Activated T-cell treated with anti-CD3 and anti-CD28 coated beads, Interleukin-2, amount 50 U/mL, for 1 hour (primary cell): ENCODE results near the gene TOMM5.
"Not testable (repeated sequence)": the region's sequence is repeated elsewhere in the genome, so short reads cannot be mapped to it uniquely, and the experiment has no call there.

Source experiments
- DNase-seq: peaks from one replicate; pipeline ENCODE4 v3.0.0-alpha.2; 2020

Gene TOMM5

DNA sequence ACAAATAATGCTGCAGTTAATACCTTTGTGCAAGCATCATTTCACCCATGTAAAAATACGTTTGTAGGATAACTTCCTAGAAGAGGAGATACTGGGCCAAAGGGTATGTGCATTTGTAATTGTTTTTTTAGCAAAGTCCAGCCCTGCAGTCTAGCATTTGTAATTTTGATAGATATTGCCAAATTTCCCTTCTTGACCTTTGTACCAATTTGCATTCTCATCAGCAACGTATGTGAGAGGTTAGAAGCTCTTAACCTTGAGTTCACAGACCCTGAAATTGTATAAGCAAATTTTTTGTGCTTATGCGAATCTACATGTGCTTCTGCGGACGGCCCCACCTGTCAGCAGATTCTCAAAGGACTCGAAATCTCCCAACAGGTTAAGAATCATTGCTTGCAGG is 18.6 kb upstream of the TOMM5 start:
- DNase-seq, result no peak

DNA sequence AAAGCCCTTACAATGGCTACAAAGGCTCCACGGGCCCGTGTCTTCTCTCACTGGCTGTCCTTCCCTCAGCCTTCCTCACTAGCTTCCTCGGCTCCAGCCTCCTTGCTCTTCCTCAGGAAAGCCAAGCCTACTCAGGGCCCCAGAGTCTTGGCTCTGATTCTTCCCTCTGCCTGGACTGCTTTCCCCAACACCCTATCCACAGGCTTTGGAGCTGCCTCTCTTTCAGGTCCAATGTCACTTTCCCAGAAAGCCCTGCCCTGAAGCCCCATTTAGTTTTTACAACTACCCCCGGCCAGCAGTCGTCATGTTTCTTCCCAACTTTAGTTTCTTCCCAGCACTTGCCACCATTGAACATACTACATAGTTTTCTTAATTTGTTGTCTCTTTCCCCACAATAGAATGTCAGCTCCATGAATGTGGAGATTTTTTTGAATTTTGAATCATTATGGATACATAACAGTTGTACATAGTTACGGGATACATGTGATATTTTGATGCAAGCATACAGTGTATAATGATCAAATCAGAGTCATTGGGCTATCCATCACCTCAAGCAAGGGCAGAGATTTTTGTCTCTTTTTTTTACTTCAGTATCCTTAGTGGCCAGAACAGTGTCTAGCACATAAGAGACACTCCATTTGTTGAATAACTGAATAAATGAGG is 17.5 kb upstream of the TOMM5 start:
- DNase-seq, result no peak

DNA sequence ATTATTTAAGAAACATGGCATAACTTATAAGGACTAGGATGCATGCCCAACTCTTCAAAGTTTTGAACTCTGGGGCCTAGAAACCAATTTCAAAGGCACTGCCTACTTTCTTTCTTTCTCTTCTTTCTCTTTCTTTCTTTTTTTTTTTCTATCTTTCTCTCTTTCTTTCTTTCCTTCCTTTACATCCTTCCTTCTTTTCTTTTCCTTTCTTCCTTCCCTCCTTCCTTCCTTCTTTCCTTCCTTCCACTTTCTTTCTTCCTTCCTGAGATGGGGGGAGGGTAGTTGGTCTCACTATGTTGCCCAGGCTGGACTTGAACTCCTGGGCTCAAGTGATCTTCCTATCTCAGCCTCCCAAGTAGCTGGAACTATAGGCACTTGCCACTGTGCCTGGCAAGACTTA is 15.9 kb upstream of the TOMM5 start:
- DNase-seq, result no peak

DNA sequence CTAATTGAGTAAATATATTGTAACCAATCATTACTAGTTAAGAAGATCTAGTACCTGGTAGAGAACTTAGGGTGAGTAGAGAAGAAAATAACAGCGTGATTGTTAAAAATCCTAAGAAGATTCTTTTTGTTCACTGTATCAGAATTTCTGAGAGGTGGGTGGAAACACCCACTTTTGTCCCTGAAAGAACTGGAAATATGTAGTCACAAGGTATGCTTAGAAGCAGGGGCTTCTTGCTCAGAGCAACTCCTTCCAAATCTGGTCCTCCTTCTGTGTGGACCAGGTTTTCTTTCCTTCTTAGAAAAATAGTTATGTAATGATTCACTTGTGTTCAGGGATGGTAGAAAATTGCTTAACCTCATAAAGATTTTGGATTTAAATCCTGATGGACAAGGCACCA is 11.9 kb upstream of the TOMM5 start:
- no peak for DNase-seq

DNA sequence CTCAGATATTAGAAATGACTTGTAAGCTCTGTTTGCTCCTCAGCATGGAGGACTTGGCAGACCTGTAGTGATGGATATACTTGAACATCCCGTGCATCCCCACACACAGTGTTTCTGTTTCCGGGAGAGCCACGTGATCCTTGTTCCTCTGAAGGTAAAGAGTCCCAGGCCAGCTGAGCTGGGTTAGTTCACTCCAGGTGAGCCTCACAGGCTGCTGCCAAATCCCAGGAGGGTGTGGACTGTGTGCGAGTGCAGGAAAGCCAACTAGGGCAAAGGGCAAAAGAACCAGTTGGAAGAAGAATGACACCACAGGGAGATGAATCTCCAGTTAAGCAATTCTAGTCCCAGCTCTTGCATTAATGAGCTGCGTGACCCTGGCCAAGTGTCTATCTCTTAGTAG is 10.4 kb upstream of the TOMM5 start:
- DNase-seq, result no peak

DNA sequence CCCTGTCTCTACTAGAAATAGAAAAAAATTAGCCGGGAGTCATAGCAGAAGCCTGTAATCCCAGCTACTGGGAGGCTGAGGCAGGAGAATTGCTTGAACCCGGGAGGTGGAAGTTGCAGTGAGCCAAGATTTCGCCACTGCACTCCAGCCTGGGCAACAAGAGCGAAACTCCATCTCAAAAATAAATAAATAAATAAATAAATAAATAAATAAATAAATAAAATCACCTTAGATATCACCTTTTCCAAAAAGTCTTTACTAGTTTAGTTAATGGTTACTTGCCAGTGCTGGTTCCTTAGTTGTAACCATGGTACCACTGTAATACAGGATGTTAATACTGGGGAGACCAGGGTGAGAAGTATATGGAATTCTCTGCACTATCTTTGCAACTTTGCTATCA is 9.7 kb upstream of the TOMM5 start:
- DNase-seq, result not testable (repeated sequence)

DNA sequence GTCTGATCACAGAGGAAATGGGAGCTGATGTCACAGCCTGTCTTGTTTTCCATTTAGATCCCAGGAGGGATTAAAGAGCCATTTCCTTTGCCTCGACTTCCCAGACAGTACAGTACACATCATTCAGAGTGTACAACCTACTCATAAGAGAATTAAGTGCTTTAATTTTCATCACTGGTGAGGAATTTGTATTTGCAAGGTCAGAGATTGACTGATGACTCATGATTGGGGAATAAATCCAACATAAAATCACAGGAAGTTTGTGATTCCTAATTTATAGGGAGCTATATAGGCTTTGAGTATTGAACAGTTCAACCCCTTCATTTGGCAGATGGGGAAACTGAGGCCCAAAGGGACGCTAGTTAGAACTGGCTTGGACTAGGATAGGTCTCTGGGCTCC is 4.1 kb upstream of the TOMM5 start:
- no peak for DNase-seq

DNA sequence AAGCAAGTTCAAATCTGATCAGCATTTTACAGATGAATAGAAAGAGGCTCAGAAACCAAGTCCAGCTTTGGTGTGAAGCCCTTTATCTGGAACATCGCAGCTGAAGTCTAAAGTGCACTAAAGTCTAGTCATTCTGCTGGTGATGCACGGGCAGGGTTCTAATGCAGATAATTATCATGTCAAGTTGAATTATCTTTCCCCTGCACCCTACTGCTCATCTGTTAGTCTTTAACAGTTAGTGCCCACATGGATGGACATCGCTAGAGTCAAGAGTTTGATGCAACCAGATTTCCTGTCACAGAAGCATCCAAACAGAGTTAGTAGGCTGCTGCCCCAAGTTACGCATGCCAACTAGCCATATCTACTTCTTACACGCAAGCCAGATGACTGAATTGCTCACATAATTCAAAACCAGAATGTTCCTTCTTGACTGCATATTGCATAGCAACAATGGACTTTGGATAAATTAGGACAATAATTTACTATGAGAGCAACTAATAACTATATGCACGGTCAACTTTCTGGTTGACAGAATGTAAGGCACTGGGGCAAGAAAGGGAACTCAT is 1.6 kb upstream of the TOMM5 start:
- no peak for DNase-seq

DNA sequence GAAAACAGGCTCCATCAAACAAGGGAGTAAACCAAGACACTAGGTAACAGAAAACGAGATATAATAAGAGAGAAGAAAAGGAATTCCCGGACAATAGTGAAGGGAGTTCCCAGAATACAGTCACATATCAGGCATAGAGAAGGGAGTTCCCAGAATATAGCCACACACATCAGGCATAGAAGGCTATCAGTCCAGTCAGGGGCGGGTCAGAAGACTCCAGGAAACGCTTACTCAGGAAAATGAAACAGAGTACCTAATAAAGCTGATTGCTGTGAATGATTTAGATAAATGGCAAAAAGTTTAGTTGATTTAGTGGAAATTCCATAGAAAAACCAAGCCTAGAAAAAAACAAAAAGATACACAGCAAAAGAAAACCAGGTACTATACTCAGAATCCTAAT is 4.9 kb downstream of the TOMM5 start:
- DNase-seq, result no peak

DNA sequence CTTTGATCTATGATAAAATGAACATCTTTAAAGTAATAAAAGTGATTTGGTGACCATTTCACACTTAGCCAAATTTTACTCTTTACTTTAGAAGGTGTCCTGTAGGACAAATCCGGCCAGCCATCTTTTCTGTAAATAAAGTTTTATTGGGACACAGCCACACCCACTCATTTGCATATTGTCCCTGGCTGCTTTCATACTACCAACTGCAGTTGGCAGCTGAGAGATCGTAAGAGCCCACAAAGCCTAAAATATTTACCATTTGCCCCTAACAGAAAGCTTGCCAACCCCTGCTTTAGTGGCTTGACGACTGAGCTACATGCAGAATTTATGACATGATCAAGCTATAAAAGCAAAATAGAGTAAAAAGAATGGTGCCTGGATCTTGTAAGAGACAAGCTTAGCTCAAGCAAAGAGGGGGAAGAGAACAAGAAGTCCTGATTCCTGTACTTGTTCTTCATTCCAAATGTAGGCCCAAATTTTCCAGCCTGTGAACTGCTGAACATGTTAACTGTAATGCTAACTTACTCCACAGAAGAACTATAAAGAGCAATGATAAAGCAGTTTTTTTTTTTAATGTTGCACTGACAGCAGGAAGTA is 8.8 kb downstream of the TOMM5 start:
- DNase-seq, result no peak

DNA sequence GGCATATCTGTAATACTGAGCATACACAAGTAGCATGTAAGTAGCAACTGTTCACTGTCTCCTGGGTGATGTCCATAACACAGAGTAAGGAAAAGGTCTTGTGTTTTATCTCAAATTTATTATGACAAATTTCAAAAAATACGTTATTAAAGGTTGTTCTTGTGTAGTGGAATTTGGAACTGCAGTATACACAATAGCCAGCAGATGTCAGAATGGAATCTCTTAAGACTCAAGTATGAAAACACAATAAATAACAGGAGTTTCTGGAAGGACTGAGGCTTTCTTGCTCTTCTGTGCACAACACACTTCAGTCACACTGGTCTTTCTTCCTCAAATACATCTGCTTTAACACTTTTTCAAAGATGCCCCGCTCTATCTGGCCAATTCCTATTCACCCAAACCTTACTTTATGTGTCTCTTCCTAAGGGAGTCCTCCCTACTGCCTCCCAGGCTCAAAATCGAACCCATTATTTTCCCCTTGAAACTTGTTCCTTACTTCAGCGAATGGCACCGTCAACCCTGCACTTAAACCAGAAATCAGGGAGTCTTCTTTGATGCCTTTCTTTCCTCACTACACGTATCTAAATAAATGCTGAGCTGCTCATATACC is 9.7 kb downstream of the TOMM5 start:
- DNase-seq, result no peak

DNA sequence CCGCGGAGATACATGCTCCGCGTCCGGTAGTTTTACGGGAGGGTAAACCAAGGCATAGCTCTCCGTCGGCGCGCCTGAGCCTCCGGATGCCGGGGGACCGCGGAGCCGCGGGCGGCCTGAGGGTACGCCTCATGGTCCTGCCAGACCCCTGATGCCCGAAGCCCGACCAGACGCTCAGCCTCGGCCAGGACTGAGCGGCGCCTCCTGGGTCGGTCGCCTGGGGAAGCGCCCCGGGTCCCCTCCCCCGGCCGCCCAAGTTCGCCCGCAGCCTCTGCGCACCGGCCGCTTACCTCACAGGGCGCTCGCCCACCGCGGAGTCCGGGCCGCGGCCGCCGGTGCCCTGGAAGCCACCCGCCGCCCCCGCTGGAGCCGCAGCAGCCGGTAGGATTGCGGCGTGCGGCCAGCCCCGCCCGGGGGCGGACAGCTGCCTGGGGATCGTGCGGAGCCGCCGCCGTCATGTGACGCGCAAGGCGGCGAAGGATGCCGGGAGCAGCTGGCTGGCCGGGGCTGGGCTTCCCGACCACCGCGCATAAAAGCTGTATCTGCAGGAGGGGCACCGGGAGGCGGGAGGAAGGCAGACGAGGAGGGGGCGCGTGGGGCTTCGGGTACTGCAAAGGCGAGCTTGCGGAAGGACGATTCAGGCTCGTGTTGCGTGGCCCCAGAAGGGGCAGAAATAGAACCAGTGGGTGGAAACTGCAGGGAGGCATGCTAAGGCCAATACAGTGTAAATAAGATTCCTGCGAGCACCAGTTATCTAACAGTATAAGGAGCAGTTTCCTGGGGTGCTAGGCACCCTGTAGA is 16.3 kb downstream of the TOMM5 start, which contains the start of gene FBXO10:
Gene FBXO10 (minus strand): TSS at position 460 of the 801 bp plus-strand sequence. CDS start 34,612 bp downstream, outside the sequence.
- peak; percentile 52 for DNase-seq

DNA sequence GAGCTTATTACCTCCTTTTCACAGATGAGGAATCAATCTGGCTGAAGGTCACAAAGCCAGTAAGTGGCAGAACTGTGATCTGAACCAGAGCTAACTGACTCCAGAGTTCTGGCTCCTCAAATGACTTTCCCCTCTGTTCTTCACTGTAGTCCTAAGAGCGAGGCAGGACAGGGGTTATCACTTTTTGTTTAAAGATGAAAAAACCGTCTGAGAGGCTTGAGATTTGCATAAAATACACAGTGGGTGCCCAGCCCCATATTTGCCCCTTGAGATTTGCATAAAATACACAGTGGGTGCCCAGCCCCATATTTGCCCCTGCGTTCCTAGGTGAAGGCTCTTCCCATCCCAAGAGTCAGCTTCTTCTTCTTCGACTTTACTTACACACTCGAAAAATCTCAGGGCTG is 16.9 kb downstream of the TOMM5 start:
- DNase-seq, result no peak

DNA sequence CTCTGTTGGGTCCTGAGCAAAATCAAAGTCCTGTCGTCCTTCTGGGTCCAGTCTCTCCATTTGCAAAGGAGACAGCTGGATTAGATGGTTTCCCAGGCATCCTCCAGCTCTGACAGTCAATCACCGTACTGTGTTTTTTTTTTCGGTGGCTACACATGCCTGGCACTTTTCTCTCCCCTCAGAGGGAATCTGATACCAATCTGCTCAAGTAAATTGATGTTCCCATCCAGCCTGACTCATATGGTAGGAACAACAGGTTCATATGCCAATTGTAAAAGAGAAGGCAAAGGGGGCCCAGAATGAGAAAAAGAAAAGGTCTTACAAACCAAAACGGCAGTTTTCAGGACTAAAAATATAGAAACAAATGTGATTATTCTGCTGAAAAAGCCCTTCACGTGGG is 17.4 kb downstream of the TOMM5 start:
- no peak for DNase-seq

DNA sequence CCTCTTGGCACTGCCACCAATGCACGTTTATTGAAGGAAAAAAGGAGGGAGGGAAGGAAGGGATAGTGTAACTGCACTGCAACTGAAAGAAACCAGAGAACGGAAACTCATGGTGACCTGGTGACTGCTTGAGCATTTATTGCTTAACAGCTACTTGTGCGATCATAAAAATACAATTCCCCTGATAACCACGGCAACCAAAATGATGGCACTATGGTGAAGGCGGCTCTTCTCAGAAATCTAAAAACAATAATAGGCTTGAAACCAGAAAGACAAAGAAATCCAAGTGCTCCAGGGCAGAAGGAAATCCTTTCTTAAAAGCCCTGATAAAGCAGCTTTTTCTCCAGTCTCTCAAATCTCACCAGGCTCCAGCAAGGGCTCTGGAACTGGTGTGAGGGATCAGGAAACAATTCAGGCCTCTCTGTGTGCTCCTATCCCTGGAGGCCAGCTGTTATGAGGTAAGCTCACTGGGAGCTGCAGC is 18.1 kb downstream of the TOMM5 start:
- no peak for DNase-seq

DNA sequence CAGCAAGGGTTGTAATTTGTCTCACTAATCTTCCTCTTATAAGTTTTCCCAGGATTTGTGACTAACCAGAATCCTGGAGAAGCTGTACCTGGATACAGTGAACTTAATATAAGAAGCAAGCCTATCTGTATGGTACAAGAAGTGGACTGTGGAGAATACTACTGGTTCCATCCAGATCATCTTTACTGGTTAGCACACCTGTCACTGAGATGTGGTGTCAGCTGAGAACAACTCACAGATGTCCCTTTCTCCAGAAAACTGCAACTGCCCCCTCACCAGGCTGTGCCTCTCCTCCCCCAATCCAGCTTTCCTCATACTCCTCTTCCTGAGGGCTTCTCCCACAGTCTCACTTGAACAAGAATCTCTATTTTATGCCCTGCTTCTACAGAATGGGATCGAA is 21.1 kb downstream of the TOMM5 start:
- no peak for DNase-seq

DNA sequence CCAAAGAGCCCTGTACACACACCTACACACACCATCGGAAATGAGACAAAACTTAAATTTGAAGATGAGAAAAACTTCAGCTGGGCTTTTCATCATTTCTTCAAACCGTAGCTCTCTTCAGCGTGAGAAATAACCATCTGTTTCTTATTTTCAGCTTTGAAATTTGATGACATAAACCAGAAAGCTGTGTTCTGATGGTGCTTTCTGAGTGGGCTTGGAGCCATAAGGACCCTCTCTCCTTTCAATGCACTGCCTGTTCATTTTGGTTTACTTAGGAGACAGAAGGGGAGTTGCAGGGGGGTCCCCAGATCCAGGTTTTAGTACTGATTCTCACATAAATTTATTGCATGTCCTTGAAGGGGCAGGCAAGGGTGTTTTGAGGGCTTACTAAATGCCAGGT is 25.7 kb downstream of the TOMM5 start:
- DNase-seq, result no peak

DNA sequence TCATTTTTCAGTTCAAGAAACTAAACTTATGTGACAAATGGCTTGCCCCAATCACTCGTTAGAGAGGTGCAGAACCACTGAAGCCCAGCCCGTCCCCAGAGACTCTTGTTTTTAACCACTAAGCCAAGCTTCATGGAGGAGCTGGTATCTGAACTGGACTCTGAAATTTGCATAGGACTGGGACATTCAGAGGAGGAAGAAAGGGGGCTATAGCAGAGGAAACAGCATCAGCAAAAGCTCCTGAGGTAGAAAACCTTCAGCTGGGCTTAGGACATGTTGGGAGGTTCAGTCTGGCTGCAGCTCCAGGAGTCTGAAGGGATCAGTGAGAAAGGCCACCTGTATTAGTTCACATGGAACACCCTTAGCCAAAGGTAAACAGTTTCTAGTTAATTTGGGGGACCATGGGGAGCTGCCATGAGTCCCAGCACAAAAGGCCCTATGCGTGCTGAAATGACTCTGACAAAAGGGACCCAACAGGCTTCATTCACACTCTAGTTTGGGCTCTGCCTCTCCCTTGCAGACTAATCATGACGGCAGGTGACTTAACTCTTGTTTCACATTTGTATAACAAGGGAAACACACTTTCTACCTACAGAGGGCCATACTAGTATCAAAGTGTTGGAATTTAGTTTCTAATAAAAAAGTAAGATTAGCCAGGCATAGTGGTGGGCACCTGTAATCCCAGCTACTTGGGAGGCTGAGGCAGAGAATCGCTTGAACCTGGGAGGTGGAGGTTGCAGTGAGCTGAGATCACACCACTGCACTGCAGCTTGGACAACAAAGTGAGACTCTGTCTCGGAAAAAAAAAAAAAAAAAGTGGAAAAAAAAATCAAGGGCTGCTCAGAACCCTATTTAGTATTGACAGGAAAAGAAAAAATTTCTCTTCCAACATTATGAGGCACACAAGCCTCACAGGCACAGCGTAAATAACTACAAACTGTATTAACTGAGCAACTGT is 26.5 kb downstream of the TOMM5 start:
- no peak for DNase-seq

DNA sequence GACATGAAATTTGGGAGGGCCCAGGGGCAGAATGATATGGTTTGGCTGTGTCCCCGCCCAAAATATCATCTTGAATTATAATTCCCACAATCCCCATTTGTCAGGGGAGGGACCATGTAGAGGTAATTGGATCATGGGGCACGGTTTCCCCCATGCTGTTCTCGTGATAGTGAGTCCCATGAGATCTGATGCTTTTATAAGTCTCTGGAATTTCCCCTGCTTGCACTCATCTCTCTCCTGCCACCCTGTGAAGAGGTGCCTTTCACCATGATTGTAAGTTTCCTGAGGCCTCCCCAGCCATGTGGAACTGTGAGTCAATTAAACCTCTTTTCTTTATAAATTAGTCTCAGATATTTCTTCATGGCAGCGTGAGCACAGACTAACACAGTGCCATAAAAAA is 27.5 kb downstream of the TOMM5 start:
- DNase-seq, result no peak

DNA sequence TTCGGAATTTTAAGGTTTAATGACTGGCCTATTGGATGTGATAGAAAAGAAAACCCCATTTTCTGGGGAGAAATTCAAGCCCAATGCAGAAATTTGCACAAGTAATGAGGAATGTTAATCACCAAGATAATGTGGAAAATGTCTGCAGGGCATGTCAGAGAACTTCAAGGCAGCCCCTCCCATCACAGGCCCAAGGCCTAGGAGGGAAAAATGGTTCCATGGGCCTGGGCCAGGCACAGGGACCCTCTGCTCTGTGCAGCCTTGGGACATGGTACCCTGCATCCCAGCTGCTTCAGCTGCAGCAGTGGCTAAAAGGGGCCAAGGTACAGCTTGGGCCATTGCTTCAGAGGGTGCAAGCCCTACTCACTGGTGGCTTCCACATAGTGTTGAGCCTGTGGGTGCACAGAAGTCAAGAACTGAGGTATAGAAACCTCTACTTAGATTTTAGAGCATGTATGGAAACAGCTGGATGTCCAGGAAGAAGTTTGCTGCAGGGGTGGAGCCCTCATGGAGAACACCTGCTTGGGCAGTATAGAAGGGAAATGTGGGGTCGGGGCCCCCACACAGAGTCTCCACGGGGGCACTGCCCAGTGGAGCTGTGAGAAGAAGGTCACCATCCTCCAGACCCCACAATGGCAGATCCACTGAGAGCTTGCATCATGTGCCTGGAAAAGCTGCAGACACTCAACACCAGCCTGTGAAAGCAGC is 28.4 kb downstream of the TOMM5 start:
- no peak for DNase-seq

DNA sequence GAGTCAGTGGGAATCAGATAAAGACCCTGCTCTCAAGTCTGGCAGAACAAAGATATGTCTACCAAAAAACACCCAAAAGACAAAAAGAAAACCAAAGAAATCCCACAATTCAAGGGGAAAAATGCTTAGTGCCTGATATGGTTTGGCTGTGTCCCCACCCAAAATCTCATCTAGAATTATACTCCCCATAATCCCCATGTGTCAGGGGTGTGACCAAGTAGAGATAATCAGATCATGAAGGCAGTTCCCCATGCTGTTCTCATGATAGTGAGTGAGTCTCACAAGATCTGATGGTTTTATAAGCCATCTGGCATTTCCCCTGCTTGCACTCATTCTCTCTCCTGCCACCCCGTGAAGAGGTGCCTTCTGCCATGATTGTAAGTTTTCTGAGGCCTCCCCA is 29.6 kb downstream of the TOMM5 start:
- DNase-seq, result no peak
